BE2C (cell line): ENCODE measurements around the gene ATP8B4.

Experiments
- DNase-seq: peaks from one replicate; pipeline ENCODE4 v3.0.0-alpha.2; 2020
- H3K27me3 ChIP-seq: fragments of 250-450 bp; sonication (Bioruptor Pico); 2 replicates; pipeline ENCODE4 v1.5.1; 2020; ENCODE audit warnings: mild to moderate bottlenecking
- H3K36me3 ChIP-seq: fragments of 250-450 bp; sonication (Bioruptor Pico); 2 replicates; pipeline ENCODE4 v1.5.1; 2020; ENCODE audit warnings: mild to moderate bottlenecking
- H3K4me1 ChIP-seq: fragments of 250-450 bp; sonication (Bioruptor Pico); 2 replicates; pipeline ENCODE4 v1.5.1; 2020
- H3K4me3 ChIP-seq: 2 replicates; pipeline ENCODE4 v1.5.1; 2011; ENCODE audit warnings: low read depth, low read length
- H3K9me3 ChIP-seq: fragments of 250-450 bp; sonication (Bioruptor Pico); 2 replicates; pipeline ENCODE4 v1.5.1; 2020
- TF ChIP-seq, protein P1 (sequence below): IDR thresholded peaks from 2 replicates; pipeline ENCODE4 v1.5.1; 2012; ENCODE audit warnings: mild to moderate bottlenecking, low read depth, low read length

ATP8B4 gene

DNA sequence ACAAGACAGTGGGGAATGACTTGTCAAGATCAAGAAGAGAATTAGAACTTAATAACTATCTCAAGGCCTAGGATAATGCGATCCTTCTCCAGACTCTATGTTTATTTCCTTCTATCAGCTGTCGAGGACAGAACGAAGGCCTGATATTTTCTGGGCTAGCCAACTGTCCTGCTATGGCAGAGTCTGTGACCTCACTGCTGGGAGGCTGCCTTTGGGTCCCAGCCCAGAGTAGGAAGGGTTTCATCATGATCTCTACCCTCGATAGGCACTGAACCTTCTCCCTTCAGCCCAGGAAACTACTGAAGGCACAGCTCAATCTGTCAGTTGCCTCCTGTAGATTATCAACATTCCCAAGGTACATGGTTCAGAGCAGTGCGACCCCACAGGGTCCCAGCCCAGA lies 237.2 kb downstream of the ATP8B4 start:
- Histone ChIP-seq H3K4me3 (no peak overlapping the region), H3K4me1 (no peaks in the 10 kb centered on the region), H3K36me3 (no peaks in the 10 kb centered on the region), H3K27me3 (no peaks in the 10 kb centered on the region), H3K9me3 (no peaks in the 10 kb centered on the region)
- DNase-seq, result no peak
- TF ChIP-seq, protein P1, sequence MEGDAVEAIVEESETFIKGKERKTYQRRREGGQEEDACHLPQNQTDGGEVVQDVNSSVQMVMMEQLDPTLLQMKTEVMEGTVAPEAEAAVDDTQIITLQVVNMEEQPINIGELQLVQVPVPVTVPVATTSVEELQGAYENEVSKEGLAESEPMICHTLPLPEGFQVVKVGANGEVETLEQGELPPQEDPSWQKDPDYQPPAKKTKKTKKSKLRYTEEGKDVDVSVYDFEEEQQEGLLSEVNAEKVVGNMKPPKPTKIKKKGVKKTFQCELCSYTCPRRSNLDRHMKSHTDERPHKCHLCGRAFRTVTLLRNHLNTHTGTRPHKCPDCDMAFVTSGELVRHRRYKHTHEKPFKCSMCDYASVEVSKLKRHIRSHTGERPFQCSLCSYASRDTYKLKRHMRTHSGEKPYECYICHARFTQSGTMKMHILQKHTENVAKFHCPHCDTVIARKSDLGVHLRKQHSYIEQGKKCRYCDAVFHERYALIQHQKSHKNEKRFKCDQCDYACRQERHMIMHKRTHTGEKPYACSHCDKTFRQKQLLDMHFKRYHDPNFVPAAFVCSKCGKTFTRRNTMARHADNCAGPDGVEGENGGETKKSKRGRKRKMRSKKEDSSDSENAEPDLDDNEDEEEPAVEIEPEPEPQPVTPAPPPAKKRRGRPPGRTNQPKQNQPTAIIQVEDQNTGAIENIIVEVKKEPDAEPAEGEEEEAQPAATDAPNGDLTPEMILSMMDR, result no peak

DNA sequence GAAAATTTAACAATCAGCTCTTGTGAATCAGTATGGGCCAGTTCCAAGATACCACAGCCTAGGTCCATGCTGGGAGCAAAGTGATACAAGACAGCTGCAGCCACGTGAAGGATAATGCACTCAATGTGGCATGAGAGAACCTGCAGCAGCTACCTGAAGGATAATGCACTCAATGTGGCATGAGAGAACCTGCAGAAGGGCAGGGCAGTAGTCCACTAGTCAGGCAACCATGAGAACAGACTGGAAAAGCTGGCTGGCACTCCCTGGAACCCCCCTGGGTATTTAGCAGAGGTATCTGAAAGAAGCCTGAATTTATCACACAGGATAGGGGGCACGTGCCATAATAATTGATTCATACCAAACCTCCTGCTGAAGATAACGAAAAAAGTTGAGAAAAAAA lies 237.6 kb downstream of the ATP8B4 start:
- DNase-seq, result no peak
- H3K36me3 ChIP-seq, result no peaks in the 10 kb centered on the region
- no peak overlapping the region for H3K4me3 ChIP-seq
- TF ChIP-seq, protein P1, result no peak
- no peaks in the 10 kb centered on the region for H3K9me3 ChIP-seq
- no peaks in the 10 kb centered on the region for H3K27me3 ChIP-seq
- H3K4me1 ChIP-seq, result no peaks in the 10 kb centered on the region

DNA sequence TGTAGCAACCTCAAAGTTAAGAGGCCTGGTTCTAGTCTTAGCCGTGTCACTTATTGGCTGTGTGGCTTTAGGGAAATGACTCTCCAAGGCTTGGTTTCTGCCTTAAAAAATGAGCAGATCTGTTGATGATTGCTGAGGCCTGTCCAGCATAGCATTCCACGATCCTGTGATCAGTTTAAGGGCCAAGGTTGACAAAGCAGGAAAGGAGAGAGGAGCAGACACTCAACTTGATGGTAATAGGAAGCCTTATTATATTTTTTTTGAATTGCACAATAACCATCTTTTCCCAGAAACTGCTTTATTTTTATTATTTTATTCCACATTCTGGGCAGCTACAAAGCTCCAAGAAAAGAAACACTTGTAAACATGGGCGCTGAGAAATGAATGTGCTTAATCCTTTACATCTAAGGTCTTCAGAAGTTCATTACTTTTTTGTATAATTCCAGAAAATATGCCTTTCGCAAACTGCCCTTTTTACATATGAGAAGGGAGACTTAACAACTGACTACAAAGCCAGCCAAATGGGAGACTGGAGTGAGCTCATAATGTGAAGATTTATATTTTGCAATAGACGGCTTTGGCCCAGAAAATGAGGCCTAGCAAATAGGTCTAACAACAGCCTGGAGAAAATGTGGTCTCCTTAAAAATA lies 241.0 kb downstream of the ATP8B4 start:
- no peaks in the 10 kb centered on the region for H3K36me3 ChIP-seq
- no peaks in the 10 kb centered on the region for H3K27me3 ChIP-seq
- H3K4me1 ChIP-seq, result no peaks in the 10 kb centered on the region
- H3K4me3 ChIP-seq, result no peak overlapping the region
- DNase-seq, result no peak
- TF ChIP-seq, protein P1, result no peak
- no peaks in the 10 kb centered on the region for H3K9me3 ChIP-seq

DNA sequence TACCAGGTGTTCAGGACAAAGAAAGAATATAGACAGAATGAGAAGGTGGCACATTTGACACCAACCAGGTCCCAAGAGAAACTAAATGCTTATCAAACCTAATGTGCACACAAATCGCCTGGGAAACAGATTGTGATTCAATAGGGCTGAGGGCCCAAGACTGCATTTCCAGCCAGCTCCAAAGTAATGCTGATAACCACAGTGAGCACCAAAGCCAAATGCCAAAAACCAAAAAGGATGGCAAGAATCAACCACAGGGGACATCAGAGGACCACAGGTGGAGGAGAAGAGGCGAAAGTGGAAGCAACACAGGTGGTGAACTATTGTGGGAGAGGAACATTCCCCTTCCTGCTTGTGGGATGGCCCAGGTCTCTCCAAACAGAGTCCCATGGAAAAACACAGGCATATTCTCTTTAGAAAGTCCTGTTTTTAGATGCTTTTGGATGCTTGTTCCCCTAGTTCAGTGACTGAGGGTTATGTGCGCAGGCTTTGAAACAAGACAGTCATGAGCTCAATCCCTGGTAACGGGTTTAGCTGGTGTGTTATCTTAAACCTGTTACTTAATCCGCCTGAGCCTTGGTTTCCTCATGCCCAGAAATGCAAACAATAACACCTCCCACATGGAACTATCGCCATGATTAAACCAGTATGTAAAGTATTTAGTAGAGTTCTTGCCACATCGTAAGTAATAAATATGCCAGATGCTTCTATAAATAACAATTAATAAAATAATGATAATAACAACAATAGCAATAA lies 241.7 kb downstream of the ATP8B4 start:
- no peak overlapping the region for H3K4me3 ChIP-seq
- TF ChIP-seq, protein P1, result no peak
- no peaks in the 10 kb centered on the region for H3K4me1 ChIP-seq
- H3K36me3 ChIP-seq, result no peaks in the 10 kb centered on the region
- DNase-seq, result no peak
- H3K9me3 ChIP-seq, result no peaks in the 10 kb centered on the region
- no peaks in the 10 kb centered on the region for H3K27me3 ChIP-seq

DNA sequence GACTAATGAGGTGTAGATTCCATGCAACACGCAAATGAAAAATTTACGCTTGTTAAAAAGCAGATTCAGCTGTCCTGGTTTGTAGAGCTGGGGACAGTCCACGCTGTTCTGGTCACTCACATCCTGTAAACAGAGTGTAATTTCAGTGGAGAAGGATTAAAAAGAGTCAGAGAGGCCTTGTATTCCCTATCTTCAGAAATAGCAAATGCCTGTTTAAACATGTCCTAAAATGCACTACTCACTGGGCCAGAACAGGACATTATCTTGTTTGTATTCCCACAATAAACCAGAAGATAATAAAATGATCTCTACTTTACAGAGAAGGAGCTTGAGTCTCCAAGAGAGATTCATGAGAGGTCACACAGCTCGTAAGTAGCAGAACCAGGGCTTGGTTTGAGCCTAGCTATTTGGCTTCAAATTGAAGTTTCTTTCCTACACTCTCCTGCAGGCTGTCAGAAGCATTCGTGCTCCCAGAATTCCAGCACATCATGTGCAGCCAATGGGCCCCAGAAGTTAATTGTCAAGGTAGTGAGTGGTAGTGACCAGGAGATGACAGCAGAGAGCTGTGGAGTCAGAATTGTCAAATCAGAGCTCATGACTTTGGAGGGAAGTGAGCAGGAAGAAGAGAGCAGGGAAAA lies 242.5 kb downstream of the ATP8B4 start:
- TF ChIP-seq, protein P1, result peak; percentile 51
- no peak for DNase-seq
- no peaks in the 10 kb centered on the region for H3K36me3 ChIP-seq

DNA sequence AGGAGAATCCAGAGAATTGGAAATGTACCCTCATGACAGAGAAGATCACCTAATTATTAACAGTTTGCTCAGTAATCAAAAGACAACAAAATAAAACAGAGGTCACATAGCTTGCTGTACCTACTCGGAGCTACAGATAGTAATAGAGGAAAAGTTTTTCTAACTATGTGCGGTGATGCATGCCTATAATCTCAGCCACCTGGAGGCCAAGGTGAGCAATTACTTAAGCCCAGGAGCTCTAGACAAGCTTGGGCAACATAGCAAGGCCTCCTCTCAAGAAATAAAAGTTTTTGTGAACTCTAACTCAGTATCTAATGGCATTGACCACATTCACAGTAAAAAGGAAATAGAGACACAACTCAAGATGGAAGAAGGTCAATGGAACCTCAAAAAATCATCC lies 243.6 kb downstream of the ATP8B4 start:
- no peak overlapping the region for H3K4me3 ChIP-seq
- no peaks in the 10 kb centered on the region for H3K27me3 ChIP-seq
- TF ChIP-seq, protein P1, result no peak
- DNase-seq, result no peak
- no peaks in the 10 kb centered on the region for H3K4me1 ChIP-seq
- H3K9me3 ChIP-seq, result no peaks in the 10 kb centered on the region
- H3K36me3 ChIP-seq, result no peaks in the 10 kb centered on the region

More for the DNA sequence above, 242.5 kb downstream of the ATP8B4 start:
- Histone ChIP-seq H3K4me1 (no peaks in the 10 kb centered on the region), H3K27me3 (no peaks in the 10 kb centered on the region), H3K9me3 (no peaks in the 10 kb centered on the region), H3K4me3 (no peak overlapping the region)
